HepG2 (cell line): ENCODE results near the gene CORO7. TPM values are rescaled to one million over a fixed set of nuclear protein-coding genes. Genes with fewer than 3 reads are reported as not detected.
A peak's percentile ranks its signal among the peaks of the same experiment; 100 is the strongest.

Source experiments
- AHR ChIP-seq: IDR thresholded peaks from 2 replicates; pipeline ENCODE4 v1.6.1; 2018; ENCODE audit warnings: missing genetic modification reagents, missing compliant biosample characterization
- ETV6 ChIP-seq: sonication (generic); formaldehyde crosslinking; conservative IDR thresholded peaks from 2 replicates; pipeline ENCODE4 v1.4.0; 2020; ENCODE audit warnings: missing genetic modification reagents
- FOSL2 ChIP-seq: sonication (generic); formaldehyde crosslinking; IDR thresholded peaks from 2 replicates; pipeline ENCODE4 v1.4.0; 2020; ENCODE audit warnings: missing genetic modification reagents
- HNF4G ChIP-seq, 2 experiments: sonication (generic) in 1 of 2; formaldehyde crosslinking in 1 of 2; IDR thresholded peaks; 2 replicates each; pipeline versions ENCODE4 v1.4.0 to v1.6.1; 2011 to 2020; ENCODE audit warnings: borderline replicate concordance in 2 of 2, low read depth in 2 of 2, mild to moderate bottlenecking in 2 of 2, low read length in 1 of 2, missing genetic modification reagents in 1 of 2, moderate library complexity in 1 of 2
- MTA1 ChIP-seq: sonication (generic); formaldehyde crosslinking; IDR thresholded peaks from 2 replicates; pipeline ENCODE4 v1.4.0; 2020; ENCODE audit warnings: missing genetic modification reagents, mild to moderate bottlenecking, borderline replicate concordance
- MTA3 ChIP-seq: sonication (generic); formaldehyde crosslinking; IDR thresholded peaks from 2 replicates; pipeline ENCODE4 v1.4.0; 2020; ENCODE audit warnings: missing genetic modification reagents
- MXD4 ChIP-seq: IDR thresholded peaks from 2 replicates; pipeline ENCODE4 v1.6.1; 2016; ENCODE audit warnings: mild to moderate bottlenecking, missing biosample characterization, missing genetic modification reagents
- RFXAP ChIP-seq: sonication (generic); formaldehyde crosslinking; IDR thresholded peaks from 2 replicates; pipeline ENCODE4 v1.4.0; 2020; ENCODE audit warnings: missing genetic modification reagents, borderline replicate concordance
- TBP ChIP-seq: sonication (generic); formaldehyde crosslinking; IDR thresholded peaks from 2 replicates; pipeline ENCODE4 v1.5.0; 2020; ENCODE audit warnings: missing genetic modification reagents
- ZNF10 ChIP-seq: sonication (generic); formaldehyde crosslinking; IDR thresholded peaks from 2 replicates; pipeline ENCODE4 v1.4.0; 2020; ENCODE audit warnings: mild to moderate bottlenecking, low read depth, missing genetic modification reagents, borderline replicate concordance
- ZNF230 ChIP-seq: sonication (generic); formaldehyde crosslinking; IDR thresholded peaks from 2 replicates; pipeline ENCODE4 v1.4.0; 2020; ENCODE audit warnings: mild to moderate bottlenecking, missing genetic modification reagents
- ZNF232 ChIP-seq: sonication (generic); formaldehyde crosslinking; IDR thresholded peaks from 2 replicates; pipeline ENCODE4 v1.4.0; 2020; ENCODE audit warnings: missing genetic modification reagents, borderline replicate concordance
- ZNF552 ChIP-seq: sonication (generic); formaldehyde crosslinking; IDR thresholded peaks from 2 replicates; pipeline ENCODE4 v1.9.0; 2022; ENCODE audit warnings: missing genetic modification reagents, mild to moderate bottlenecking, borderline replicate concordance
- ZNF772 ChIP-seq: sonication (generic); formaldehyde crosslinking; IDR thresholded peaks from 2 replicates; pipeline ENCODE4 v1.5.0; 2020; ENCODE audit warnings: mild to moderate bottlenecking, missing genetic modification reagents
- polyA plus RNA-seq, 8 experiments: library from polyadenylated mRNA; depleted of rRNA in 3 of 8; stranded (reverse) in 7 of 8; unstranded in 1 of 8; fragments of >200 nt; fragmentation: Illumina TruSeq in 4 of 8; extraction: Trizol in 4 of 8; gene quantifications; 2 replicates each; pipeline versions ENCODE4 v1.2.1 to v1.2.3, GENCODE V29; 2011 to 2016; ENCODE audit warnings: low read depth in 4 of 8, missing spikeins in 1 of 8, mixed read lengths in 1 of 8; ENCODE audit not compliant: insufficient read depth in 1 of 8
- total RNA-seq, 5 experiments: library from RNA; depleted of rRNA; stranded (reverse); fragments of >200 nt; fragmentation: Illumina TruSeq; extraction: Trizol; gene quantifications; 2 replicates each; pipeline ENCODE4 v1.2.3, GENCODE V29; 2016; ENCODE audit warnings: low read depth in 1 of 5
- TF ChIP-seq, protein P1 (sequence below): sonication (generic); formaldehyde crosslinking; conservative IDR thresholded peaks from 2 replicates; pipeline ENCODE4 v1.4.0; 2020; ENCODE audit warnings: mild to moderate bottlenecking, missing genetic modification reagents, moderate library complexity
- TF ChIP-seq, protein P2 (sequence below): sonication (generic); formaldehyde crosslinking; IDR thresholded peaks from one replicate; pipeline ENCODE4 v1.5.1; 2020; ENCODE audit warnings: mild to moderate bottlenecking, missing genetic modification reagents; ENCODE audit errors: not compliant biosample characterization

CORO7 gene
- total and polyA plus RNA-seq, 2 of the 13 experiments (the other 11 are each of a cell fraction or from before 2014, with no cell fraction given): 9.9 to 14.3 TPM

DNA sequence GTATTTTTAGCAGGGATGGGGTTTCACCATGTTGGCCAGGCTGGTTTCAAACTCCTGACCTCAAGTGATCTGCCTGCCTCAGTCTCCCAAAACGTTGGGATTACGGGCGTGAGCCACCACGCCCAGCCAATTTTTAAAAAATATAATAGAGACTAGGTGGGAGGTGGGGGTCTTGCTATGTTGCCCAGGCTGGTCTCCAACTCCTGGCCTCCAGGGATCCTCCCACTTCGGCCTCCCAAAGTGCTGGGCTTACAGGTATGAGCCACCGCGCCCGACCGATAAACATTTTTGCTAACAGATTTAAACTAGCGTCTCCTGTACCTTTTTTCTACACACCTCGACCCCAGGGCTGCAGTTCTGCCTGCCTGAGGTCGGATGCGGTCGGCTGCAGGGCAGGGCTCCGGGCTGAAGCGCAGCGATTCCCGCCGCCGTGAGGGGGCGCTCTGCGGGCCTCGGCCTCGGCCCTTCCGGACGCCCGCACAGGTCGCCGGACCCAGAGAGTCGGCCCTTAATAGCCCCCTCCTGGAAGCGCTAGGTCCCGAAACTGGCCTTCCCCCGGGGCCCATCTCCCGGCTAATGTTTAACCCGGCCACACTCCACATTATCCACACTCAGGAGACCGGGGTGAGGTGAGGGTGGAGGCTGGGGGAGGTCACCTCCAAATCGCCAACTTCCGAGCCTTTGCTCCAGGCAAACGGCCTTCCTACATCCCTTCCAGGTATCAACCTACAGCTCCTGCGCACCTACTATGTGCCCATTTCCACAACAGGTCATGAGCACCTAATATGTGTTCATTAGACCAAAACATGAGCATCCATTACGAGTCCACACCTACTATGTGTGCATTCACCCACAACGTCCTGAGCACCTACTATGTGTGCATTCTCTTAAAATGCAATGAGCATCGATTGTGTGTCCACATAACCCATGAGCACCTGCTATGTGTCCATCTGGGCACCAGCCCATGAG is 102.5 kb downstream of the CORO7 start (continued):
- TF ChIP-seq, protein P1, sequence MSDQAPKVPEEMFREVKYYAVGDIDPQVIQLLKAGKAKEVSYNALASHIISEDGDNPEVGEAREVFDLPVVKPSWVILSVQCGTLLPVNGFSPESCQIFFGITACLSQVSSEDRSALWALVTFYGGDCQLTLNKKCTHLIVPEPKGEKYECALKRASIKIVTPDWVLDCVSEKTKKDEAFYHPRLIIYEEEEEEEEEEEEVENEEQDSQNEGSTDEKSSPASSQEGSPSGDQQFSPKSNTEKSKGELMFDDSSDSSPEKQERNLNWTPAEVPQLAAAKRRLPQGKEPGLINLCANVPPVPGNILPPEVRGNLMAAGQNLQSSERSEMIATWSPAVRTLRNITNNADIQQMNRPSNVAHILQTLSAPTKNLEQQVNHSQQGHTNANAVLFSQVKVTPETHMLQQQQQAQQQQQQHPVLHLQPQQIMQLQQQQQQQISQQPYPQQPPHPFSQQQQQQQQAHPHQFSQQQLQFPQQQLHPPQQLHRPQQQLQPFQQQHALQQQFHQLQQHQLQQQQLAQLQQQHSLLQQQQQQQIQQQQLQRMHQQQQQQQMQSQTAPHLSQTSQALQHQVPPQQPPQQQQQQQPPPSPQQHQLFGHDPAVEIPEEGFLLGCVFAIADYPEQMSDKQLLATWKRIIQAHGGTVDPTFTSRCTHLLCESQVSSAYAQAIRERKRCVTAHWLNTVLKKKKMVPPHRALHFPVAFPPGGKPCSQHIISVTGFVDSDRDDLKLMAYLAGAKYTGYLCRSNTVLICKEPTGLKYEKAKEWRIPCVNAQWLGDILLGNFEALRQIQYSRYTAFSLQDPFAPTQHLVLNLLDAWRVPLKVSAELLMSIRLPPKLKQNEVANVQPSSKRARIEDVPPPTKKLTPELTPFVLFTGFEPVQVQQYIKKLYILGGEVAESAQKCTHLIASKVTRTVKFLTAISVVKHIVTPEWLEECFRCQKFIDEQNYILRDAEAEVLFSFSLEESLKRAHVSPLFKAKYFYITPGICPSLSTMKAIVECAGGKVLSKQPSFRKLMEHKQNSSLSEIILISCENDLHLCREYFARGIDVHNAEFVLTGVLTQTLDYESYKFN (CRISPR knock-in tag): peak; percentile 78
- TF ChIP-seq MTA3 (CRISPR knock-in tag) (no peak), ZNF10 (CRISPR knock-in tag) (no peak), ZNF772 (CRISPR knock-in tag) (no peak), MXD4 (CRISPR knock-in tag) (no peak), ZNF230 (0 out of 2 replicates have a peak, but pooled peaks have one; percentile 59), MTA1 (CRISPR knock-in tag) (no peak; the same call in 1 of the 2 replicates), AHR (no peak), RFXAP (CRISPR knock-in tag) (peak; percentile 27; the same call in 1 of the 2 replicates), HNF4G (IDR thresholded peaks at IDR 0.05; ENCODE audit: borderline replicate concordance, low read depth, low read length) (no peak; the same call in 1 of the 2 replicates), HNF4G (CRISPR knock-in tag; IDR thresholded peaks at IDR 0.05; ENCODE audit: borderline replicate concordance, low read depth) (peak; percentile 42; the same call in 1 of the 2 replicates), ZNF232 (CRISPR knock-in tag) (0 out of 2 replicates have a peak, but pooled peaks have one; percentile 28), TBP (no peak), FOSL2 (0 out of 2 replicates have a peak, but pooled peaks have one; percentile 14), ZNF552 (CRISPR knock-in tag) (no peak), ETV6 (CRISPR knock-in tag) (no peak)
- TF ChIP-seq, protein P2, sequence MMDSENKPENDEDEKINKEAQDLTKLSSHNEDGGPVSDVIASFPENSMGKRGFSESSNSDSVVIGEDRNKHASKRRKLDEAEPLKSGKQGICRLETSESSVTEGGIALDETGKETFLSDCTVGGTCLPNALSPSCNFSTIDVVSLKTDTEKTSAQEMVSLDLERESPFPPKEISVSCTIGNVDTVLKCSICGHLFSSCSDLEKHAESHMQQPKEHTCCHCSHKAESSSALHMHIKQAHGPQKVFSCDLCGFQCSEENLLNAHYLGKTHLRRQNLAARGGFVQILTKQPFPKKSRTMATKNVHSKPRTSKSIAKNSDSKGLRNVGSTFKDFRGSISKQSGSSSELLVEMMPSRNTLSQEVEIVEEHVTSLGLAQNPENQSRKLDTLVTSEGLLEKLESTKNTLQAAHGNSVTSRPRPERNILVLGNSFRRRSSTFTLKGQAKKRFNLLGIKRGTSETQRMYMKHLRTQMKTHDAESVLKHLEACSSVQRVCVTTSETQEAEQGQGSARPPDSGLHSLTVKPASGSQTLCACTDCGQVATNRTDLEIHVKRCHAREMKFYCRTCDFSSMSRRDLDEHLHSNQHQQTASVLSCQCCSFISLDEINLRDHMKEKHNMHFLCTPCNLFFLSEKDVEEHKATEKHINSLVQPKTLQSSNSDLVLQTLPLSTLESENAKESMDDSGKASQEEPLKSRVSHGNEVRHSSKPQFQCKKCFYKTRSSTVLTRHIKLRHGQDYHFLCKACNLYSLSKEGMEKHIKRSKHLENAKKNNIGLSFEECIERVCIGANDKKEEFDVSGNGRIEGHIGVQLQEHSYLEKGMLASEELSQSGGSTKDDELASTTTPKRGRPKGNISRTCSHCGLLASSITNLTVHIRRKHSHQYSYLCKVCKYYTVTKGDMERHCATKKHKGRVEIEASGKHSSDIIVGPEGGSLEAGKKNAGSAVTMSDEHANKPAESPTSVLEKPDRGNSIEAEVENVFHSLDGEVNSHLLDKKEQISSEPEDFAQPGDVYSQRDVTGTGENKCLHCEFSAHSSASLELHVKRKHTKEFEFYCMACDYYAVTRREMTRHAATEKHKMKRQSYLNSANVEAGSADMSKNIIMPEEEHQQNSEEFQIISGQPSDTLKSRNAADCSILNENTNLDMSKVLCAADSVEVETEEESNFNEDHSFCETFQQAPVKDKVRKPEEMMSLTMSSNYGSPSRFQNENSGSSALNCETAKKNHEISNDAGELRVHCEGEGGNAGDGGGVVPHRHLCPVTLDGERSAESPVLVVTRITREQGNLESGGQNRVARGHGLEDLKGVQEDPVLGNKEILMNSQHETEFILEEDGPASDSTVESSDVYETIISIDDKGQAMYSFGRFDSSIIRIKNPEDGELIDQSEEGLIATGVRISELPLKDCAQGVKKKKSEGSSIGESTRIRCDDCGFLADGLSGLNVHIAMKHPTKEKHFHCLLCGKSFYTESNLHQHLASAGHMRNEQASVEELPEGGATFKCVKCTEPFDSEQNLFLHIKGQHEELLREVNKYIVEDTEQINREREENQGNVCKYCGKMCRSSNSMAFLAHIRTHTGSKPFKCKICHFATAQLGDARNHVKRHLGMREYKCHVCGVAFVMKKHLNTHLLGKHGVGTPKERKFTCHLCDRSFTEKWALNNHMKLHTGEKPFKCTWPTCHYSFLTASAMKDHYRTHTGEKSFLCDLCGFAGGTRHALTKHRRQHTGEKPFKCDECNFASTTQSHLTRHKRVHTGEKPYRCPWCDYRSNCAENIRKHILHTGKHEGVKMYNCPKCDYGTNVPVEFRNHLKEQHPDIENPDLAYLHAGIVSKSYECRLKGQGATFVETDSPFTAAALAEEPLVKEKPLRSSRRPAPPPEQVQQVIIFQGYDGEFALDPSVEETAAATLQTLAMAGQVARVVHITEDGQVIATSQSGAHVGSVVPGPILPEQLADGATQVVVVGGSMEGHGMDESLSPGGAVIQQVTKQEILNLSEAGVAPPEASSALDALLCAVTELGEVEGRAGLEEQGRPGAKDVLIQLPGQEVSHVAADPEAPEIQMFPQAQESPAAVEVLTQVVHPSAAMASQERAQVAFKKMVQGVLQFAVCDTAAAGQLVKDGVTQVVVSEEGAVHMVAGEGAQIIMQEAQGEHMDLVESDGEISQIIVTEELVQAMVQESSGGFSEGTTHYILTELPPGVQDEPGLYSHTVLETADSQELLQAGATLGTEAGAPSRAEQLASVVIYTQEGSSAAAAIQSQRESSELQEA (CRISPR knock-in tag): no peak
